Globus pallidus (tissue), 1 donor: ENCODE data around the gene NPB.
A peak's percentile ranks its signal among the peaks of the same experiment; 100 is the strongest.

Experiments used
- DNase-seq: peaks from one replicate; pipeline ENCODE4 v3.0.0-alpha.2; 2015; ENCODE audit warnings: low spot score

The NPB gene

GRCh38 chr17:81869221-81870130, 32.6 kb upstream of the NPB start:
- no peak for DNase-seq

DNA sequence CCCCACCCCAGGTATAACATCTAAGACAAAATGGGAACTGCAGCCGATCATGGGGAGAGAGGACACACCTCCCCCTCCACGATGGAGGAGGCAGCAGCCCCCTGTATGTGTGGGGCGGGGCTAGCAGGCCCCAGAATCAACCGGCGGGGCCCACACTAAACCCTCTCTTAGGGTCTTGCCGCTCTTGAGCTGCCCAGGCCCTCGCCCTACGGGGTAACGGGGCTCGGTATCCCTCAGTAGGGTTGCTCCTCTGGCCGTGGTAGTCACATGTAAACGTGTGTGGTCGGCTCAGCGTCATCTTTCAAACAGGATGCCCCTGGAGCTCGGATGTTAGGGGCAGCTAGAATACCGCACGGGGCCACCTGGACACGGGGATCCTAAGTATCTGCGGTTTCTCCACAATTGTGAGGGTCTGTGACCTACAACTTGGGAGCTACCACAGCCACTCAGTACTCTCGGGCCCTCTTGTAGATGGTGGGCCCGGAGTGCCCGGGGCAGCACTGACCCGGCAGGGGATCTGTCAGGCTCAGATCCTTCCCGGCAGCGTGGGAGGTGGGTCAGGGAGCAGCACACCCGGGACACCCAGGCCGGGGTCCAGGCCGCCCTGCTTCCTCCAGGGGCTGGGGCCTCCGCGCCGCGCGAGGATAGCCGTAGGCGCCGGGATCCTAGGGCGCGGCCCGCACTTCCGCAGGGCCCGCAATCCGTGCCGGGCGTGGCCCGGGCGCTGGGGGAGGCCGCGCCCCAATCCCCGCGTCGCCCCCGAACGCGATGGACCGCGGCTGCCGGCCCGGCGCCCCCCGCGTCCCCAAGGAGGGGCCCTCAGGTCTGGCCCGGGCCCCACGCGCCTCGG, 31.7 kb upstream of the NPB start:
- no peak for DNase-seq

DNA sequence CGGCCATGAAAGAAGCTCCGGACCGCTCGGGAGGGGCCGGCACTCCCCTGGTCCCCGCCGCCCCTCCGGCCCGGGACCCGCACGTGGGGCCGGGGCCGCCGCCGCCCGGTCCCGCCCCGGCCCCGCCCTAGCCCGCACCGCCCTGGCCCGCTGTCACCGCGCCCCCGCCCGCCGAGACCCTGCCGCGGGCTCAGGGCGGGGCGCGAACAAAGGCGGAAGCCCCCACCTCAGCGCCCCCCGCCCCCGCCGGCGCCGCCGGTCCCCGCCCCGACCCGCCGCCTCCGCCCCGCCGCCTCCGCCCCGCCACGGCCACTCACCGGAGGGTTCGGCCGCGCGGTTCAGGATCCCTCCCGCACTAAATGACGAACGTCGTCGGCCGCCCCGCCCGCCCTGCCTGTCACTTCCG, 31.1 kb upstream of the NPB start, which contains the start of gene ARHGDIA:
ARHGDIA (minus strand) TSS at position 357 of the 406 bp plus-strand sequence. CDS start 1,407 bp downstream, outside the sequence.
- DNase-seq, result no peak

GRCh38 chr17:81871387-81872230, 30.4 kb upstream of the NPB start:
- peak; percentile 86 for DNase-seq

GRCh38 chr17:81877569-81877968, 24.5 kb upstream of the NPB start:
- no peak for DNase-seq

DNA sequence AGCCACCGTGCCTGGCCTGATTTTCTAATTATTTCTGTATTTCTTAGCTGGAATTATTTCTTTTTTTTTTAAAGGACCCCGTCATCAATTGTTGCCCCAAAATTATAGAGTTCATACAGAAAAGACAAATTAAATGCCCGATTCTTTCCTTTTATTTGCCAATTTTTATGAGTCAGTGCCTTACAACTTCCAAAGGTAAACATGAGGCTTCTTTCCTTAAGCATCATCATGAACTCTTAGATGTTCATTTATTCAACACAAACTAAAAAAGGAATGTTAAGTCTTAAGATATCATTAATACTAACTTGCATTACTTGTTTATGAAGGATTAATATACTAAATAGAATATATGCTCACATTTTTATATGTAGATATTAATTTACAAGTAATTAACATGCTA, 23.7 kb upstream of the NPB start:
- DNase-seq, result no peak

DNA sequence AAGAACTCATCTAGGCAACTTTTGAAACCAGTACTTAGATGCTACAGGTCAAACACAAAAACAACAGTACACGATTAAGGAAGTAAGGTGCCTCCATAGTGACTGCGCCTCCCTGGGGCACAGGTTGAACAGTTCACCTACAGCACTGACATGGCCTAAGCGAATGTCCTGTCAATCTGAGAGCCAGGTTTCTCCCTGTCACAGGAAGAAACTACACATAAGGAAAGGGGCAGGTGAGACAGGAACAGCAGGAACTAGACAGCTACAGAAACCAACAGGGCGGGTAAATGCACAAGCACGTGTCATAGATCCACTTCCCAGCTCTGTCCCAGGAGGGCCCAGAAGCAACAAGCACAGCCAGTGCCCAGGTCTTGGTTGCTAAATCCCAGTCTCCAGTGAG, 22.9 kb upstream of the NPB start:
- DNase-seq, result no peak

GRCh38 chr17:81884520-81884919, 17.5 kb upstream of the NPB start:
- no peak for DNase-seq

- DNase-seq, result no peak
Measured at GRCh38 chr17:81884968-81885367, 17.1 kb upstream of the NPB start.

DNA sequence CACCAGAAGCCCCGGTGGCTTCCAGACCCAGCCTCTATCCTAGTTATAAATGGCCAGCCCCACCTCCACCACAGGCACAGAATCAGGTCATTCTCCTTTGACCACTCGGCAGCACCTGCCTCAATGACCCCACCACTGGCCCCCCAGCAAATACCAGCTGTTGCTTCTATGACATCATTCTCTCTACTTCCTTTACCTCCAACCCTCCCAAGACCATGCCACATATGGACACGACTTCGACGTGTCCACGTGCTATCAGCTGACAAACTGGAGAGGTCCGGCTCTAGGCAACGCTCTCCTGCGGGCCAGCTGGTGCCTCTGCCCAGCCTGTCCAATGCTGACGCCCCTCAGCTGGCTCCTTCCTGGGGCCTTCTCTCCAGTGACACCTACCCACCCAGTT, 16.6 kb upstream of the NPB start:
- no peak for DNase-seq

- DNase-seq, result no peak
Measured at GRCh38 chr17:81885869-81886548, 16.0 kb upstream of the NPB start.

- DNase-seq, result no peak
Measured at GRCh38 chr17:81888105-81888987, 13.7 kb upstream of the NPB start.

DNA sequence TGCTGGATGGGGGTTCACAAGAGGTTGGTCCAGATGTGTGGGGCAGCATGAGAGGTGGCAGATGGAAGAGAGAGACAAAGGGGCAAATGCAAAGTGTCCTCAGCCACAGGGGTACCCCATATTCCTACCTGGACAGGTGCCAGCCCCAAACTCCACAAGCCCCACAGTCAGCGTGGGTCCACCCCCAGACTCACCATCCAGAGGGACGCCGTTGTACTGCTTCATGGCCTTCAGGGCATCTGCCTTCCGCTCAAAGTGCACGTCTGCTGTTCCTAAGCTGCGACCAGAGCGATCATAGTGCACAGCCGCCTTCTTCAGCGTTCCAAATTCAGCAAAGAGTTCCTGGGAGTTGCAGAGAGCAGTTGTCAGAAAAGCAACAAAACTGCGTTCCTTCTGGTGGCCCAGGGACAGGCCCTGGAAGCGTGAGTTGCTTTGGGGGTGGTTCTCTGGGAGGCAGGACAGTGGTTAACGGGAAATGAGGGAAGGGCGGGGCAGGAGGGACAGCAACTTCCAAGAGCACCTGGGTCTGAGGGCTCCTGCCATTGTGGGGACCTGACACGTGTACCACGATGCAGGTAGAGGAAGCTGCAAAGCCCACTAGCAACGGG, 12.9 kb upstream of the NPB start:
- no peak for DNase-seq

DNA sequence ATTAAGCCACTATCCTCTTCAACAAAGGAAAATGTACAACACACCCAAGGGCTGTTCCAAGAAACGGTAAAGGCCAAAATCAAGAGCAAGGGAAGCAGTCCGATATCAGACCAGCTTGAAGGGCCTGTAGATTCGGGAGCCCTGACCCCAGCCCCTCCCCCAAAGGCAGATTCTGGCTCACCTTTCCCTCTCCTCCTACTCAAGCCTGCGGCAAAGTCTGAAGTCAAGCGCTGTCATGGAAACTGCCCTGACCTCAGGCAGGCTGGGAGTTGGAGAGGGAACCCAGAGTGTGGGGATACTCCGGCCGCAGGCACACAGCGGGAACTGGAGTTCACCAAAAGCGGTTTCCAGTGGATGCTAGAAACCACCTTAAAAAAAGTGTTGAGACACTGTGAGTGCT, 12.4 kb upstream of the NPB start:
- DNase-seq, result no peak

DNA sequence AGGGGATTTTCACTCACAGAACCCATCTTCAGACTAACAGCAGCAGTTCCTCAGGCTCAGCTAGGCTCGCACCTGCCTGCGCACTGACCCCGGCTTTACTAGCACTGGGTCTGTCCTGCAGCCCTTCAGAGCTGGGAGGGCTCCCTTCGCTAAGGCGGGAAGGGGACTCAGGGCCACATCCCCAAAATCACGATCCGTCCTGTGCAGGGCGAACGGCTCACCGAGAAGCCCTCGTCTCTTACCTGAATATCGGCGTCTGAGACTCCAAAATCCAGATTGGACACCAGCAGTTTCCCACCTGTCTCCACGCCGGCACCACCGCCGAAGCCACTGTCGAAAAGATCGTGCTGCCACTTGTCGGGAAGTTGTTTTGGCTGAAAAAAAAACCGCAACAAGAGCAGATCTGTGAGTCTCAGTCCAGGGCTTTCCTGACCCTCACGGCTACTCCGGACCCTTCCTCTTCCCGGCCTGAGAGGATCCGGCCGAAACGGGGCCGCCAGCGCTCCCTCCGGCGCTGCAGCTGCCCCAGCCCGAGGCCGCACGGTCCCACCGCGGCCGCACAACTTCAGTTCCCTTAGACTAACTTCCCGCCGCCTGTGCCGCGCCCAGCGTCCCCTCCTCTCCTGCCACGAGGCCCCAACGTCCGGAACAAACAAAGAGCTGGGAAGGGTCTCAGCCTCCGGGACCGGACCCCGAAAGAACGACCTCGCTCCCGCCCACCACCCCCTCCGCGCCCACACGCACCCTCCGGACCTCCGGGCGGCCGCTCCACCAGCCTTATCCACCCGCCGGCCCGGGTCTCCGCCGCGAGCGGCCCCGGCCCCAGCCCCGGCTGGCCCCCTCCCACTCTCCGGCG, 11.4 kb upstream of the NPB start:
- DNase-seq, result no peak

DNA sequence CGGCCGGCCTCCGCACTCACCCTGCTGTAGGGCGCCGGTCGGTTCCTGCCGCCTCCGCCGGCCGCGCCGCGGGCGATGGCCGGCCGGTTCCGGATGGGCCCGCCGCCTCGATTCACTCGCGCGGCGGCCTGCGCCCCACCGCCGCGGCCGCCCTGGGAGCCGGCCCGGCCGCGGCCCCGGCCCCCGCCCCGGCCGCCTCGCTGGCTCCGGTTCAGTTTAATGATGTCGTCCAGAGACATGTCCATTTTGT, 10.8 kb upstream of the NPB start:
- DNase-seq, result no peak

- DNase-seq, result no peak
Measured at GRCh38 chr17:81895400-81895799, 6.6 kb upstream of the NPB start.

- no peak for DNase-seq
Measured at GRCh38 chr17:81898029-81898866, 3.8 kb upstream of the NPB start.
